ENCODE measurements around the gene PTX3. TPM values are rescaled to one million over a fixed set of nuclear protein-coding genes. Genes with fewer than 3 reads are reported as not detected.

Gene PTX3
- total and polyA plus RNA-seq, 4 donors: 0.17 to 0.66 (median 0.28) TPM; not detected in 1

DNA sequence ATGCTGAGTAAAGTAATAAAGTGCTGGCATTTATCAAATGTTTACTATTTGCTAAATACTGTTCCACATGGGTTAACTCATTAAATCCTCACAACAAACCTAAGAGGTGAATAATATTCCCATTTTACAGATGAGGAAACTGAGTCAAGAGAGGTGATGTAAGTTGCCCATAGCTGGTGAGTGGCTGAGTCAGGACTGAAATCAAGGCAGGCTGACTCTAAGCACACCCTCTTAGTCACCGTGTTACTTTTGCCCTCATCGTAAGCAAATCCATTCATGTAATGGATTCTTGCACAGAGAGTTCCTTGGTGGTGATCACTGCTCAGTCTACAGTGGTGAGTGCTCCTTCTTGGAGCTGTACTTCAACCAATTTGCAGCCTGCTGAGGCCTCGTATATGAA, 28.9 kb upstream of the PTX3 start (continued):
- TF ChIP-seq, protein P1, sequence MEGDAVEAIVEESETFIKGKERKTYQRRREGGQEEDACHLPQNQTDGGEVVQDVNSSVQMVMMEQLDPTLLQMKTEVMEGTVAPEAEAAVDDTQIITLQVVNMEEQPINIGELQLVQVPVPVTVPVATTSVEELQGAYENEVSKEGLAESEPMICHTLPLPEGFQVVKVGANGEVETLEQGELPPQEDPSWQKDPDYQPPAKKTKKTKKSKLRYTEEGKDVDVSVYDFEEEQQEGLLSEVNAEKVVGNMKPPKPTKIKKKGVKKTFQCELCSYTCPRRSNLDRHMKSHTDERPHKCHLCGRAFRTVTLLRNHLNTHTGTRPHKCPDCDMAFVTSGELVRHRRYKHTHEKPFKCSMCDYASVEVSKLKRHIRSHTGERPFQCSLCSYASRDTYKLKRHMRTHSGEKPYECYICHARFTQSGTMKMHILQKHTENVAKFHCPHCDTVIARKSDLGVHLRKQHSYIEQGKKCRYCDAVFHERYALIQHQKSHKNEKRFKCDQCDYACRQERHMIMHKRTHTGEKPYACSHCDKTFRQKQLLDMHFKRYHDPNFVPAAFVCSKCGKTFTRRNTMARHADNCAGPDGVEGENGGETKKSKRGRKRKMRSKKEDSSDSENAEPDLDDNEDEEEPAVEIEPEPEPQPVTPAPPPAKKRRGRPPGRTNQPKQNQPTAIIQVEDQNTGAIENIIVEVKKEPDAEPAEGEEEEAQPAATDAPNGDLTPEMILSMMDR (IDR thresholded peaks at IDR 0.05; ENCODE audit: low read depth, low read length, missing input control): no peak
- no peak for TF ChIP-seq HNF4G (IDR thresholded peaks at IDR 0.05)

DNA sequence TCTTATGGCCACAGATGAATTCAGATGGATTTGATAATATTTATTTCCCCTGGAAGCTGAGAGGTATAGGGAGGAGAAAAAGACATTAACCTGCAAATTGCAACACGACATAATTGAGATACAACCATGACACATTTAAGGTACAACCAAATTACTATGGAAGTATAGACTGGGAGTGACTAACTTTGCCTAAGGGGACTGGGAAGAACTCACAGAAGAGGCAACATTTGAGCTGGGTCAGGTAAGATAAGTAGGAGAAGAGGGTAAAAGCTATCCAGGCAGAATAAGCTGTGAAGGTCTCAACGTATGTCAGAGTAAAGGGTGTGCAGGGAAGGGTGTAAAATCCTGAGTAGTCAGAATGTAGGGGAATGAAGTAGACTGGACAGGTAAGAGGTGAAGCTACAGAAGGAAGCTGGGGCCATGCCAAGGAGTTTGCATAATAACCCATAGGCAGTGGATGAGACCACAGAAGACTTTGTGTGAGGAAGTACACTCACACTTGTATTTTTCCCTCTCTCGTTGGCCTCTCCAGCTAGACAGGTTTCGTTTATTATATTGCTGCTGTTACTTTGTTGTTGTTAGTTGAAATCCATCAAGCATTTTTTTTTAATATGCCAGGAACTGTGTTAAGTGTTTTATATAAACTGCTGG, 28.0 kb upstream of the PTX3 start:
- WGBS: 79% methylated on average over 4 of the region's 4 CpGs
- Histone ChIP-seq H3K9ac (ENCODE audit: low read depth in 1 of 2, low read length in 2 of 2) (no peak overlapping the region), H3K4me3 (ENCODE audit: low read depth in 1 of 3, low read length in 3 of 3) (no peak overlapping the region), H3K9me3 (ENCODE audit: control insufficient read depth in 4 of 4, low read length in 3 of 4) (peaks cover 0 to 2% (median 0%) of the 10 kb centered on the region in 4 donors), H3K36me3 (ENCODE audit: control insufficient read depth in 4 of 4, insufficient read depth in 3 of 4, low read depth in 1 of 4, low read length in 3 of 4) (no peaks in the 10 kb centered on the region), H3K27me3 (ENCODE audit: control insufficient read depth in 4 of 4, insufficient read depth in 4 of 4, low read length in 3 of 4) (no peaks in the 10 kb centered on the region), H3K27ac (ENCODE audit: low read depth in 1 of 2, low read length in 2 of 2) (no peak overlapping the region), H3K4me1 (ENCODE audit: control insufficient read depth in 4 of 4, insufficient read depth in 4 of 4, low read length in 3 of 4) (no peaks in the 10 kb centered on the region)
- TF ChIP-seq, protein P1 (IDR thresholded peaks at IDR 0.05; ENCODE audit: low read depth, low read length, missing input control): no peak
- TF ChIP-seq FOXA2 (IDR thresholded peaks at IDR 0.05): no peak
- no peak for TF ChIP-seq GABPA (IDR thresholded peaks at IDR 0.05 in 1 of 2, conservative IDR thresholded peaks at IDR 0.05 in 1 of 2)
- TF ChIP-seq FOXA1 (IDR thresholded peaks at IDR 0.05): no peak
- TF ChIP-seq, protein P2, sequence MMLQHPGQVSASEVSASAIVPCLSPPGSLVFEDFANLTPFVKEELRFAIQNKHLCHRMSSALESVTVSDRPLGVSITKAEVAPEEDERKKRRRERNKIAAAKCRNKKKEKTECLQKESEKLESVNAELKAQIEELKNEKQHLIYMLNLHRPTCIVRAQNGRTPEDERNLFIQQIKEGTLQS (IDR thresholded peaks at IDR 0.05): no peak
- no peak for TF ChIP-seq YY1 (IDR thresholded peaks at IDR 0.05)
- TF ChIP-seq SP1 (IDR thresholded peaks at IDR 0.05): no peak
- no peak for TF ChIP-seq HNF4G (IDR thresholded peaks at IDR 0.05)
- no peak for DNase-seq (ENCODE audit: low spot score)

DNA sequence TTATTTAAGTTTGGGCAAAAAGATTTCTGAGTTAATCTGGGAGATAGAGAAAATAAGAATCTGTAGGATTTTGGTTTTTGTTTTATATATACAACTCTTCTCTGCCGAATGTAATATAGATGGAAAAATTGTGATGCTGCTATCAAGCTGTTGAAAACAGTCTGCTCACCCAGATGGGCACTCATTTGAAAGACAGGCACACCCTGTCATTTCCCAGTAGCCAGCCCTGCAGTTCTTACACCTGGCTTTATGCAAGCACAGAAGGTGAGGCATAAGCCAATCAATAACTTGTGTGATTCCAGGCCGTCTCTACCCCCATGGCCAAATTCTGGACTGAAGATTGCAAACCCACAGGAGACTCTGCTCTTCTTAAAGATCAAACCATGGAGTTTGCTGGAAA, 27.1 kb upstream of the PTX3 start:
- H3K27ac ChIP-seq (ENCODE audit: low read depth in 1 of 2, low read length in 2 of 2): no peak overlapping the region
- H3K36me3 ChIP-seq (ENCODE audit: control insufficient read depth in 4 of 4, insufficient read depth in 3 of 4, low read depth in 1 of 4, low read length in 3 of 4): no peaks in the 10 kb centered on the region
- H3K4me1 ChIP-seq (ENCODE audit: control insufficient read depth in 4 of 4, insufficient read depth in 4 of 4, low read length in 3 of 4): no peaks in the 10 kb centered on the region
- peaks cover 0 to 2% (median 0%) of the 10 kb centered on the region in 4 donors for H3K9me3 ChIP-seq (ENCODE audit: control insufficient read depth in 4 of 4, low read length in 3 of 4)
- TF ChIP-seq, protein P1 (IDR thresholded peaks at IDR 0.05; ENCODE audit: low read depth, low read length, missing input control): no peak
- TF ChIP-seq SP1 (IDR thresholded peaks at IDR 0.05): no peak
- no peak for TF ChIP-seq HNF4G (IDR thresholded peaks at IDR 0.05)
- TF ChIP-seq TAF1 (conservative IDR thresholded peaks at IDR 0.05): no peak
- TF ChIP-seq HNF4A (conservative IDR thresholded peaks at IDR 0.05): no peak
- TF ChIP-seq EGR1 (IDR thresholded peaks at IDR 0.05; ENCODE audit: low read depth in 2 of 2): no peak
- TF ChIP-seq FOXA2 (IDR thresholded peaks at IDR 0.05): no peak
- TF ChIP-seq RXRA (IDR thresholded peaks at IDR 0.05): no peak
- TF ChIP-seq, protein P2 (IDR thresholded peaks at IDR 0.05): no peak
- TF ChIP-seq FOXA1 (IDR thresholded peaks at IDR 0.05): no peak
- no peak for TF ChIP-seq GABPA (IDR thresholded peaks at IDR 0.05 in 1 of 2, conservative IDR thresholded peaks at IDR 0.05 in 1 of 2)
- no peak for TF ChIP-seq RAD21 (IDR thresholded peaks at IDR 0.05)
- TF ChIP-seq, protein P3, sequence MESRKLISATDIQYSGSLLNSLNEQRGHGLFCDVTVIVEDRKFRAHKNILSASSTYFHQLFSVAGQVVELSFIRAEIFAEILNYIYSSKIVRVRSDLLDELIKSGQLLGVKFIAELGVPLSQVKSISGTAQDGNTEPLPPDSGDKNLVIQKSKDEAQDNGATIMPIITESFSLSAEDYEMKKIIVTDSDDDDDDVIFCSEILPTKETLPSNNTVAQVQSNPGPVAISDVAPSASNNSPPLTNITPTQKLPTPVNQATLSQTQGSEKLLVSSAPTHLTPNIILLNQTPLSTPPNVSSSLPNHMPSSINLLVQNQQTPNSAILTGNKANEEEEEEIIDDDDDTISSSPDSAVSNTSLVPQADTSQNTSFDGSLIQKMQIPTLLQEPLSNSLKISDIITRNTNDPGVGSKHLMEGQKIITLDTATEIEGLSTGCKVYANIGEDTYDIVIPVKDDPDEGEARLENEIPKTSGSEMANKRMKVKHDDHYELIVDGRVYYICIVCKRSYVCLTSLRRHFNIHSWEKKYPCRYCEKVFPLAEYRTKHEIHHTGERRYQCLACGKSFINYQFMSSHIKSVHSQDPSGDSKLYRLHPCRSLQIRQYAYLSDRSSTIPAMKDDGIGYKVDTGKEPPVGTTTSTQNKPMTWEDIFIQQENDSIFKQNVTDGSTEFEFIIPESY (IDR thresholded peaks at IDR 0.05): no peak
- no peak for TF ChIP-seq YY1 (IDR thresholded peaks at IDR 0.05)
- H3K27me3 ChIP-seq (ENCODE audit: control insufficient read depth in 4 of 4, insufficient read depth in 4 of 4, low read length in 3 of 4): no peaks in the 10 kb centered on the region
- WGBS: 64% methylated on average over 2 of the region's 2 CpGs
- no peak overlapping the region for H3K4me3 ChIP-seq (ENCODE audit: low read depth in 1 of 3, low read length in 3 of 3)
- no peak for DNase-seq (ENCODE audit: low spot score)
- H3K9ac ChIP-seq (ENCODE audit: low read depth in 1 of 2, low read length in 2 of 2): no peak overlapping the region
